MG63 (cell line): Measurements from ENCODE around the gene APLN. TPM values are rescaled to one million over a fixed set of nuclear protein-coding genes. Genes with fewer than 3 reads are reported as not detected.

ENCODE experiments used
- total RNA-seq: library from RNA; depleted of rRNA; stranded (reverse); fragments of >200 nt; shearing (Covaris generic); gene quantifications from 2 replicates; pipeline ENCODE4 v1.2.3, GENCODE V29; 2014; ENCODE audit warnings: low replicate concordance; rRNA removed

Gene APLN
- total RNA-seq, 1 experiment from 2014 or later: 7.2 TPM

Other genes with a start within 250 kb of the APLN start
- 10.7 and 11.6 TPM in 2 replicates for gene SMARCA1, start 131.5 kb downstream of the APLN start, total RNA-seq
- gene OCRL, start 114.7 kb downstream of the APLN start, total RNA-seq: 26.6 and 27.6 TPM in 2 replicates
- not detected in 2 replicates for gene XPNPEP2, start 84.0 kb upstream of the APLN start, total RNA-seq
- not detected in 2 replicates for gene SASH3, start 125.0 kb upstream of the APLN start, total RNA-seq
- gene ZDHHC9, start 188.9 kb upstream of the APLN start, total RNA-seq: 15.5 and 16.0 TPM in 2 replicates